ENCODE data around the gene C1orf122.

- TF ChIP-seq EZH2 (optimal IDR thresholded peaks at IDR 0.05; ENCODE audit: low read depth, low read length): no peak
- TF ChIP-seq, protein P1, sequence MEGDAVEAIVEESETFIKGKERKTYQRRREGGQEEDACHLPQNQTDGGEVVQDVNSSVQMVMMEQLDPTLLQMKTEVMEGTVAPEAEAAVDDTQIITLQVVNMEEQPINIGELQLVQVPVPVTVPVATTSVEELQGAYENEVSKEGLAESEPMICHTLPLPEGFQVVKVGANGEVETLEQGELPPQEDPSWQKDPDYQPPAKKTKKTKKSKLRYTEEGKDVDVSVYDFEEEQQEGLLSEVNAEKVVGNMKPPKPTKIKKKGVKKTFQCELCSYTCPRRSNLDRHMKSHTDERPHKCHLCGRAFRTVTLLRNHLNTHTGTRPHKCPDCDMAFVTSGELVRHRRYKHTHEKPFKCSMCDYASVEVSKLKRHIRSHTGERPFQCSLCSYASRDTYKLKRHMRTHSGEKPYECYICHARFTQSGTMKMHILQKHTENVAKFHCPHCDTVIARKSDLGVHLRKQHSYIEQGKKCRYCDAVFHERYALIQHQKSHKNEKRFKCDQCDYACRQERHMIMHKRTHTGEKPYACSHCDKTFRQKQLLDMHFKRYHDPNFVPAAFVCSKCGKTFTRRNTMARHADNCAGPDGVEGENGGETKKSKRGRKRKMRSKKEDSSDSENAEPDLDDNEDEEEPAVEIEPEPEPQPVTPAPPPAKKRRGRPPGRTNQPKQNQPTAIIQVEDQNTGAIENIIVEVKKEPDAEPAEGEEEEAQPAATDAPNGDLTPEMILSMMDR (IDR thresholded peaks at IDR 0.05; ENCODE audit: low read length): no peak
- TF ChIP-seq EZH2phosphoT487 (IDR thresholded peaks at IDR 0.05; ENCODE audit: low read length): no peak
Measured at GRCh38 chr1:37822906-37823815, 15.6 kb downstream of the C1orf122 start.
